Stimulated activated CD4-positive, alpha-beta T cell treated with anti-CD3 and anti-CD28 coated beads, Interleukin-15, amount 100 ng/mL, for 48 hours (primary cell): ENCODE results near the gene INSIG1.
A peak's percentile ranks its signal among the peaks of the same experiment; 100 is the strongest.

ENCODE experiments used
- DNase-seq, 2 donors: peaks; one replicate each; pipeline ENCODE4 v3.0.0-alpha.2; 2020; ENCODE audit warnings: low read depth in 2 of 2

INSIG1 gene

DNA sequence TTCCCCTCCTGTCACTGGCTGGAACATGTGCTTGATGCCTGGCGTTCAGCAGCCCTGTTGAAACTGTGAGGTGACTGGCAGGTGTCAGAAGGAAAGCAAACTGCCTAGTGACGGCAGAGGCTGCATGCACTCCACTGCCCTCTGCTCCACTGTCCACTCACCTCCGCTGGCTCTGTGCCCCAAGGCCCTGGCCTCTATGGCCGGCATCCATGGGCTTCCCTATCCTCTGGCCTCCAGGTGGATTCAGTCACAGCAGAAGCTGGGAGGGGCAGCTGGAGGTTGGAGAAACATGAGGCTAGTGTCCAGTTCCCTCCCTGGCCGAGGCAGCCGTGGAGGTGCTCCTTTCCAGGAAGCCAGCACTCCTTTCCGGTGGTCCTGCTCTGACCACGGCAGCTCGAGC lies 31.2 kb upstream of the INSIG1 start:
- DNase-seq = no peak

DNA sequence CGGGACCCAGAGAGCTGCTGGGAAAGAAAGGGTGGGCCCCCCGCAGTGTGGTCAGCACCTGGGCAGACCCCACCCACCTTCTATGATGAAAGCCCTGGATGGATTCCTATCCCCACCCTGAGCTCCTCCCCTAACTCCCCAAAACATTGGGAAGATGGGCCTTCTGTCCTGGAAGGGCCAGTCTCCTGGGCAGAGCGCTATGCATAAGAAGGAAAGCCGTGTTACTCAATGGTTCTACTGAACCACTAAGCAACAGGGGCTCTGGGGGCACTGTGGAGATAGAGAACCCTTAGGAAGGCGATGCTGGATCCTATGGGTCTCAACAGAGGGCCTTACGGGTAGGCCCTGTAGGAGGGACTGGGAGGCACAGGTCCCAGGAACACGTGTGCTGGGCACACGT lies 30.7 kb upstream of the INSIG1 start:
- DNase-seq = no peak

DNA sequence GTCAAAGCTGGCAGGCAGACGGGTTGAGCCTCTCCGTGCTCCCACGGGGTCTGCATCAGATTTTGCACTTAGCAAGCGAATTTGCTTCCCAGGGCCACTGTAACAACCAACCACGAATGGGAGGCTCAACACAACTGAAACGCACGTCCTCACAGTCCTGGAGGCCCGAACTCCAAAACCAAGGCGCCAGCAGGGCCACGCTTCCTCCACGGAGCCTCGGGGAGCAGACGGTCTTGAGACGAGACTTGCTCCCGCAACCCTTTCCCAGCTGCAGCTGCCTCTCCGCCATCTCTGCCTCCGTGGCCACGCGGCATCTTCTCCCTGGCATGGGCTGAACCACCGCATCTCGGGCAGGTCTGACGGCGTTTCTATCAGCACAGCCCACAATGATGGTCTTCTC lies 30.2 kb upstream of the INSIG1 start:
- no peak for DNase-seq

DNA sequence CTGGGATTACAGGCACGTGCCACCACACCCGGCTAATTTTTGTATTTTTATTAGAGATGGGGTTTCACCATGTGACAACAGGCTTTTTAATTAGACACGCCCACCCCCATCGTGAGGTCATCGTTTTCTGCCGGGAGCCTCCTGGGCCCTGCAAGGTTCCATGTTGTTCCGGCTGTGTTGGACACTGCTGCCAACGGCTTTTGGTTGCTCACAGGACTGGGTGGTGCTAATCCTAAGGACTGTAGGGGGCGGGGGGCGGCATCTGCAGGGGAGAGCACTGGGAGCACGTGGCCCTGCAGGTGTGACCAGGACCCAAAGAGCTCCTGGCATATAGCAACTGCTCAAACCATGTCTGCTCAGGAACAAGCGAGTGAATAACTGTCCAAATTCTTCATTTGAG lies 29.5 kb upstream of the INSIG1 start:
- DNase-seq = no peak

DNA sequence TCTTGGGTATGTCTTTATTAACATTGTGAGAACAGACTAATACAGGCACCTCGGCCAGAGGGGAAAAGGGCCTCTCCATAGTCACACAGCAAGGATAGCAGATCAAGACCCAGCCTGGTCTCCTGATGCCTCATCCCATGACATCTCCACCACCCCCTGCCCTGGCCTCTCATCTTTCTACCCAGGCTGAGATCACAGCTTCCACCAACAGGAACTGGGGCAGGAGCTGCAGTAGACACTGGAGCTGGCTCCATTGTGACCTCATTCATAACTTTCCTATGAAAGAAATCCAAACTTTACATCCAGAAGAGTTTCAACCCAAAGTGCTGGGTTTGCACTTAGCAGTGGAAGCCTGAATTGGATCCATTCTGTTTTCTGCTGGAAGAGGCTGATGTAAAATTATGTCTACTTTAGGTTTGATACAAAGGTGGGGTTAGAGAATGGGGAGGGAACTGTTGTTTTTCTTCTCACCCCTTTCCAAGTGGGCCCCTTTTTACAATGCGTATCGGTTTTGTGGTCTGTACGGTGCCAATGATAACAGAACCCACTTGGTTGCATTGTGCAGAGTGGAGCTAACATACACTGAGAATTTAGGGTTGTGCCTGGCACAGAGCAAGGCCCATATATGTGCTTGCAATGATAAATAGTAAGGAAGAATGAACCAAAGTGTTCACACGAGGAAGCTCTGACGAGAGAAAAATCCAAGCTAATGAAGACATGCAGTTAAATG lies 28.6 kb upstream of the INSIG1 start:
- DNase-seq = no peak

DNA sequence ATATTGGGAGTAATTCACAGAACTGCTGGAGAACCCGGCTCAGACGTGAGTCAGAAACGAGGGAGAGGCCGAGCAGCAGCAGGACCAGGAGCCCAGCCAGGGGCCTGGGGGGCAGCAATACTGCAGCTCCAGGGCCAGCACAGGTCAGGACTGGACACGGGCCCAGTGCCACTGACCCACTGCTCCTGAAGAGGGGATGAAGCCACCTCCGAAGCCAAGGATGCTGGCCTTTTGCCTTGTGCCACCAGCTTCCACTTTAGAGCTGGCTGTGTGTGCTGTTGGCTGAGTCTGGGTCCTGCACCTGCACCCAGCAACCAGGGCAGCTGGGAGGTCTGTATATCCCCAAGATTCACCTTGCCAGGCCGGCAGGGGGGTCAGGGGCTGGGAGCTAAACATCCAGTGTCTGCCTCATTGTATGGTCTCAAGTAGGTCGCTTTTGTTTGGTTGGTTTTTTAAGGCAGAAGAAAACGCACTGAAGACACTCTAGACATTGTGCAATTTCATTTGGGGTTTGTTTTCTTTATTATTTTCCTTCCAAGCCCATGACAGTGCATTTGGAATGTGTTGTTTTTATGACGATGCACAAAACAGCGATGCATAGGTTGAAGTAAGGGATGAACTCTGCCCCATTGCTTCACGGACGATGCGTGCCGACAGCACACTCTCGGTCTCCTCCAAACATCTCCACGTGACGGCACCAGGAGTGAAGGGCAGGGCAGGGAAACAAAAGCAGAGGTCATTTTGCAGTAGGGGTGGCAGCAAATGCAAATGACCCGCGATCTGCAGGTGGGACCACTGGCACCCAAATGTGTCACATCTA lies 27.7 kb upstream of the INSIG1 start:
- no peak for DNase-seq

DNA sequence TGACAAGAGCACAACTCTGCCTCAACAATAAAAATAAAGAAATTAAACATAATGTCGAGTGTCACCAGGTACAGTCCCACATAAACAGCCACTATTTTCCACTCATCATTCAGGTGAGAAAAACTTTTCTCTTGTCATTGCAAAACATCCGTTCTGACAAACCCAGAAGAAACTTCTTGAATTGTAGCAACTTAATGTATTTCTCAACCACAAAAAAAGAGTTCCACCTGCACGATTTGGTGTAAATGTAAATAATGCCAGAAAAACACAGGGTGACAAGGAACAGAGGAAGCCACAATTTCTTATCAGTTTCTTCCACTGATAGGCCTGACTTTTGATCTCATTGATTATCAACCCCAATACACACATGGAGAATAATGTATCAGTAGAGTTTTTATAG lies 26.8 kb upstream of the INSIG1 start:
- no peak for DNase-seq

DNA sequence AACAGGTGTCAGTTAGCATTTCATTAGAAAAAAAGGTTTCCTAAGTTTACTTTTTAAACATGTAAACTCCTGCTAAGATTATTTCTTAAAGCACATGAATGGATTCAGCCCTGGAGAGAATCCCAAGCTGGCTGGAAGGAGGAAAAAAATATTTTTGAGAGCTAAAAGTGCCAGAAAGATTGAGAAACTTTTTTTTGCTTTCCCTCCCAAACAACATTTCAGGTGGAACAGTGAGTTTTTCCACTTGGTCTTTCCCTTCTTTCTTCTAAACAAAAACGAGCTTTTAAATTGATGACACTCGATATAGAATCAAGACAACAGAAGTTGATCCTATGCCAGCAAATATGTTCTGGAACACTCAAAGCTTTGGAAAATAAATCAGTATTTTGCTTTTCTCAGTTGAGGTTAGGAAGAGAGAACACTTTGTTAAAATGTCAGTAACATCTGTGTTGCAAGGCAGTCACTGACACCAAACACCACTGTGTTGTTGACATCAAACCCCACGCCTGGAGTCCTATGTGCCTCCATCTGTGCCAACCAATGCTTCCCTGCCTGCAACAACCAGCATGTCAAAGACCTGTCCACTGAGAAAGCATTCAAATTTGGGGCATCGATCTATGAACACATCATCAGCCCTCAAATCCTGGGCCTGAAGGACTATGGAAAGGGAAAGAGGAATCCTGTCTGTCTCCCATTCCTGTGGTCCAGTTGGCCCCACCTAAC lies 22.9 kb upstream of the INSIG1 start:
- no peak for DNase-seq

DNA sequence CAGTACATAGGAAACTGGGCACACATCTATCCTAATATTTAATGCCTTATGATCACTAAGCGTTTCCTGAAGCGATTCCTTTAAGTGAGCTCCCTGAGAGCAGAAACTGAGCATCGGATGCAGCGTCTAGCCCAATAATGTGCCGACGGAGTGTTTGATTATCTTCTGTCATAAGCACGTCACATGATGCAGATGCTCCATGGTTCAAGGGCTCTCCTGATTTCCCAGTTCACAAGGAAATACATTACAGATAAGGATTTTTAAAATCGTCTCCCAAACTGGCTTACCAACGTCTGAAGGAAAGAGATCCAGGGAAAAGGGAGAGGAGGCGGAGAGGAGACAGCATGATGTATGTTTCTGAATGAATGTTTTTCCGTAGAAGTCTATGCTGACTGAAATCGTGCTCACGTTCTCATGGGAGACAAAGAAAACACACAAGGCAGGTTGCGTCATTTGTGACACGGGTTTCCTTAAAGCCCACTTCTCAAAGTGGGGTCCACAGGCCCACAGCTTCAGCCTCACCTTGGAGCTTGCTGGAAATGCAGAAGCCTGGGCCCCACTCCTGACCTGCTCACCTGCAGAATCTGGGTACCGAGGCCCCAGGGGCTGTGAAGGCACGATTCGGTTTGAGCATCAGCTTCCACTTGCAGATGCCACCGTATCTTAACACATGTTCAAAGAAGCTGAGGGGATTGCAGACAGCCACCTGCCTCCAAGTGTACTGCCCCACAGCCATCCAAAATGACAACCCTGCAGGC lies 21.5 kb upstream of the INSIG1 start:
- no peak for DNase-seq

DNA sequence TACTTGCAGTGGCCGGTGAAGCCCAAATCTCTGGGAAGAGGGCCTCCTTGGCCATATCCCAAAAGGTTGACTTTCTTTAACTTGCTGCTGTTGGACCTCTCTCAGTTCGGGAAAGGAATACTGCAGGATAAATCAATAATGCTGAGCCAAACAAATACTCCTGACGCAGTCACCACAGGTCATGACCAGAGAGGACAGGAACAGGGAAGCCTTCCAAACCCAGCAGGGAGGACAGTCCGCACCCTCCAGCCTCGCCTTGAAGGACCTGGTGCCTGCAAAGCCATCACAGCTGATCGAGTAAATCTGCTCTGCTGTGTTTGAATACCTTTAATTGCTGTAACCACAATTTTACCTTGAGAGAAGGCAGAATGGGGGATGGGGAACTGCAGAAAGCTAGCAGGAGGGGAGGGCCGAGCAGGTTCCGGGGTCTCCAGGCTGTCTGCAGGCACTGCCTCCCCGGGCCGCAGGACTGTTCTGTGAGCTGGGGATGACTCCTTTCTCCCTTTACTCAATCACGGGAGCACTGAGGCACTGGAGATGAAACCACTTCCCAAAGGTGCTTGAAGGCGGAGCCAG lies 20.8 kb upstream of the INSIG1 start:
- DNase-seq = no peak

DNA sequence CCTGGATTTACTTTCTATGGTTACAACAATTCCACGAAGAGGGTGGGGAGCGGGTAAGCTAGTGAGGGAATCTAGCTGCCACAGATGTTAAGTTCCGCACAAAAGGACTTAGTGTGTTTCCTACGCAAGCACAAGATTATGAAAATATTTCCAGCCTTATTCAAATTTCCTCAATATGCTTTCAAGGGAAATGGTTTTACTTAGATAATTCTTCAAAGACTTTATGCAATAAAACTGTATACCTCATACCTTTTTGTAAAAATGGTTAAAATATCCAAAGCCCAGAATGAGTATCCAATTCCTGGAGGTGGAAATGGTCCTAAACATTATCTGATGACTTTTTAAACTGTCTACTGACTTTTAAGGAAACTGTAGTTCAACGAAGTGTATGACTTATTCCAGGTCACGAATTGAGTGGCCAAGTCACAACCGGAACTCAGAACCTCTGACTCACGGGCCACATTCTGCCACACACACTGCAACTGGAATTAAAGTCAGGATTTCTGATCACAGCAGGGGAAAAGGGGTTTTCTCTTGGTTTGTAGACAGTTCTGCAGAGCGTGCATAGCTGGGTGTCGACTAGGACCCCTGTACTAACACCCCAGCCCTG lies 20.2 kb upstream of the INSIG1 start:
- DNase-seq = no peak

DNA sequence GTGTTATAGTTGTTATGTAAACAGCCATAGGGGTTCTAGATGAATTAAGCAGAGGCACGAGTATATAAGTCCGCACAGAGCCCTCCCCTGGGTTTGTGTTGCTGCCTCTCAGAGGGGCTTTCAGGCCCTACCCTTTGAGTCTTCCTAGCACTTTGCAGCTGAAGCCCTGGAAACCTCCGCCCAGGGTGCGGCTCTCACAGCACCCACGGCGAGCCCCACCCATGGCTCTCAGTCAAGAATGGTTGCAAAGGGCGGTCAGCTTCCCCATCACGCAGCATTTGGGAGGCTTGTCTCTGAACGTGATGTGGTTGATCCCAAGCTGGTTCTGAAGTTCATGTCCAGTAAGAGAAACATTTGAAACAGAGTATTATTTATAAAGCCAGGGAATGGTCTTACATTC lies 18.8 kb upstream of the INSIG1 start:
- no peak for DNase-seq

DNA sequence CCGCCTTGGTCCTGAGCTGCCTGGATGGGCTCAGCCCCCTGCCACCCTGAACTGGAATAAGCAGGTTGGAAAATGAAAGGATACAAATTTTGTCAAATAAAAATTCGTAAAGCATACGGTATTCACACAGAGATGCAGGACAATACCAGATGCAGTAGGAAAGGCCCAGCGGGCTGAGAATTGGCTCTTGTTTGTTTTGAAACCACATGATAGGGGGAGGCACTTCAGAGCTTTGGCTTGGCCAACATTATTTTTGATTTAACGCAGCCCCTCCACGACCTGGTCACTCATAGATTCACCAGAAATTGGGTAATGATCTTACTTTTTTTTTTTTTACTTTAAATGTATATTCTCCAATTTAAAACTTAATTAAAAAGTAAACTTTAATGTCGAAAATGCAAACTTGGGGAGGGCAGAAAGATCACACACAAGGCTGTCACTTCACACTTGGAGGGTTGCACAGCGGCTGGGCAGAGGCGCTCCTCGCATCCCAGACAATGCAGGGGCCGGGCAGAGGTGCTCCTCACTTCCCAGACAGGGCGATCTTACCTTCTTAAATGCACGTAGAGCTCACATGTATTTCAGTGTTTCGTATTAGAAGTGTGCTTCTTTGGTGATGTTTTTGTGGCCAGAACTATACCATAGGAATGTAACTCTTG lies 17.8 kb upstream of the INSIG1 start:
- DNase-seq = no peak

DNA sequence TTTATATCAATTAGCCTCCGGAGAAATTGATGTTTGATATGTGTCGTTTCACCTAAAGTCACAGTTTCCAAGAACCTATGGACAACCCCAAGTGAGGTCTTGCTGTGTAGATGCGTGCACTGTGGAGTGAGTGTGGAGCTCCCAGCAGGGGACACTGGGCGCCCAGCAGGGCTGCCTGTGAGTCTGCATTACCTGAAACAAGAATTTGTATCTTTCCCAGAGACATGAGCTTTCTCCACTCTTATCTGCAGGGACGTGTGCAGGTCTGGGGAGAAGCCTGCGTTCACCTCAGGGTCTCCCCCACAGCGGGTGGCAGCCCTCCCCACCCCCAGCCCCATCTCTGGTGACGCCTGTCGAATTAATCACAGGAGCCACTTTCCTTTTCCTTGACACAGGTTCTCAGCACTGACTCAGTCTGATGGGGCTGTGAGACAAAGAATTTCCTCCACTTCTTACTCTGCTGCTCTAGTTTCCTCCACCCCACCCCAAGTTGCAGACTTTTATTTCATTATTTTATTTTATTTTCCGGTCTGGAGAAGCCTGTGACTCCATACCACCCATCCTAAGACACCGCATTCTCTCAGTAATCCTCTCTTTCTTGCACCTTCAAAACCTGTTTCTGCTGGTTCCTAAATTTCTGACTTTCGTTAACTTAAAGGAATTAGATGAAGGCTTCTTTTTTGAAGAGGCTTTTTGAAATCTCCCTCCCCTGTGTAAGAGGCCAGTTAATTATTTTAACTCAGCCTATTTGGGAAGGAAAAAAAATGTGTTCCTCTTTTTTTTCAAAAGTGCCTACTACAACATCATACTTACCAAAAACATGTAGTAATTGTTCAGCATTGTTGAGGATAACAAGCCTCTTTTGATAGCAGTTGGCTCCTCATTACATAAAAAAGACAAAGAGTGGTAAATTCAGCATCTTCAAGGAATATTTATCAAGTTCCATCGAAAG lies 17.0 kb upstream of the INSIG1 start:
- DNase-seq = peak in 1 of 2 donors; percentile 24

DNA sequence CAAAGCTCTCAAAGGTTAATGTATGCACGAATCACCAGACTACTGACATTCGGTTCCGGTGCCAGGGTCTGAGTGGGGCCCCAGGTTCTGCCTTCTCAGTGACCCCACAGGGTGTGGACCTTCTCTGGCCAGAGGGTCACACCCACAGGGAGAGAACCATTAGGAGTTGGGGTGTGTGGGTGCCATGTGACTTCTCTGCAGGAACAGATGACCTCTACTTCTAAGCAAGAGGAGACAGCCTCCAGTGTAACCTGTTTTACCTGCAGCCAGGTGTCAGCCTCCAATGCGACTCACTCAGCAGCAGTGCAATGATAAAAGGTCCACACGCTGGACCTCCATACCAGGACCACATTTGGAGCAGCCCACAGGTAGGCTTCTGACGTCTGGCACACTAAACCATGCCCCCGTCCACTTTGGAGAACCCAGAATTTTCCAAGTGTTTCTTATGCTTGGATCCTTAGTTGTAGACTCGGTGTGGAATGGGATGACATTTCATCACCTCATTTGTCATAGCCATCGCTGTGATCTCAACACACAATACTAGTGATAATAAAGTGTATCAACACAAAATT lies 16.2 kb upstream of the INSIG1 start:
- no peak for DNase-seq

DNA sequence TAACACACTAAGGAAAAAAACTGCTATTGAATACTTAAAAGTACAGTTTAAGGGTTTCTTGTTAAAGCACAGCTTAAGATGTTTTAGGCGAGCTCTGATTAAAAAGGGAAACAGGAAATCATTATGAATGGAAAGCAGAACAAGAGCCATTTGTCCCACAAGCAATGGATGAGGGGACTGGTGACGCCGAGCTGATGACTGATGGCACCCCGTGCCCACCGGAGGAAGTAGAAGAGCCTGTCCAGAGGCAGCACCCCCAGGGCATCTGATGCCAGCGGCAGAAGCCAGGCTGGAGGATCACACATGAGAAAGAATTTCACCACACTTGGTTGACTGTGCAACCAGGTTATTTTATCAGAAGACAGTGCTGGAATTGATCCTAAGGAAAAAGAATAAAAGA lies 15.0 kb upstream of the INSIG1 start:
- DNase-seq = no peak

DNA sequence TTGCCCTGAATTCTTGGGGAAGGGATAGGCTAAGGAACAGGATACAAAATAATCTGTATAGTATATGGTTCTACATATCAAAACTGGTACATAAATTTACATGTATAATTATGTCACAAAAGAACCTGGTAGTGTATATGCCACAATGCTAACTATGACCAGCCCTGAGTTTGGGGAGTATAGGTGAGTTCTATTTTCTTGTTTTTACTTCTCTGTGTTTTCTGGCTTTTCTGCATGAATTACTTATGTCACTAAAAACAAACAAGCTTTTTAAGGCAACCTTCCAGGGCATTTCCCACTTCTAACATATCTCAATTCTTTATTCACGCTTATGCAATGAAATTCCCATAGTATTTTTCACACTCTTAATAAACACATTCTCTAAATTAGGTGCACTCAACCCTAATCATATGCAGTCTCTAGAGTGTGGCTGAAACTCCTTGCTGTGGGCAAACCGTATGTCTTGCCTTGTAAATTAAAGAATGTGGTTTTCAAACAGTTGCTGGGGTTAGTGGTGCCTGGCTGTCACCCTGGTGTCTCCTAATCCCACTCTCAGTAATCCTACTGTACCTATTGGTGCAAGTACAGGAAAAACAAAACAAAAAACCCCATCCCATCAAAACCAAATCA lies 14.0 kb upstream of the INSIG1 start:
- DNase-seq = no peak

DNA sequence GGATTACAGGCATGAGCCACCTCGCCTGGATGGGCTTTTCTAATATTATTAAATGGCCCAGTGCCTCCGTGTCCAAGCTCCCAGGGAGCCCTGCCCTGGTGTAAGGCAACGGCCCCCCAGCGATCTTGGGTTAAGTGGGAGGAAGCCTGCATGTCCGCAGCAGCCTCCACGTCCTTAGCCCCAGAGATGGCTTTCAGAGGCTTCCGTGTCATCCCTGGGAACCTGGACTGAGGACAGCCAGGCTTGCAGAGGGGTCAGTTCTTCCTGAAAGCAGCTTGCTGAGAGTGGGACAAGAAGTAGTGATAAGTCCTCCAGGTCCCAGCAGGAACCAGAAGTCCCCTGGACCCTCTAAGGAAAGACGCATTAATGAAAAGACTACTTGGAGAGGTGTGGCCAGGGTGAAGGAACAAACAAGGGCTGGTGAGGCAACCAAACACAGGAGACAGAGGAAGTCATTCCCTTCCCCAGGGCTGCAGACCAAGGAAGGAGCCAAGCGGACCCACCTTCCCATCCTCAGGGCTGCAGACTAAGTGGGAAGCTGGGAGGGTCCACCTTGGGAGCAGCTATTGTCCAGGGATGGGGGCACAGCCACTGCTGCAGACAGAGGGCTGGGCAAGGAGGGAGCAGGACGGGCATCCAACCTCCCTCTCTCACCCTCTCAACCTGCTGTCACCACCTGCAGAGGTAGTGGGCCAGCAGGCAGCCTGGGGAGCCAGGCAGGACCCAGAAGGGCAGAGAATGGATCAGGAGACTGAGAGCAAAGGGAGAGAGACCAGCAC lies 13.0 kb upstream of the INSIG1 start:
- no peak for DNase-seq
